Measurements from ENCODE around the gene HSD3B2. TPM values are rescaled to one million over a fixed set of nuclear protein-coding genes. Genes with fewer than 3 reads are reported as not detected.
A peak's percentile ranks its signal among the peaks of the same experiment; 100 is the strongest.

Gene HSD3B2
- not detected for total RNA-seq

DNA sequence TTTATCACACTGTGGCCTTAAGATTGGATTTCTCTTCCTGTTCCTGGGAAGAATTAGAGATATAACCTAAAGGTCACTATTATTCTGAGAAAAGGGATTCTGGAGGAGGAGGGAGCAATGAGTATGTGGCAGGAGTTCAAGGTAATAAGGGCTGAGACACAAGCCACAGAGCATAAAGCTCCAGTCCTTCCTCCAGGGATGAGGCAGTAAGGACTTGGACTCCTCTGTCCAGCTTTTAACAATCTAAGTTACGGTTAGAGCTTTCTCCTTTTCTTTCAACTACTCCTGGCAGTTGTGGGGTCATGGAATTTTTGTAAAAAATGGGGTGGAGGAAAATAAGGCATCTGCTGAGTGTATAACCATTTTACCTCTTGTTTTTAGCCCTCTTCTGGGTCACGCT is at the start of gene HSD3B2:
HSD3B2 (plus strand) TSS at position 201 of the 400 bp plus-strand sequence. CDS start 270 bp downstream, outside the sequence.
- Histone ChIP-seq H3K27me3 (no peaks in the 10 kb centered on the region), H3K27ac (no peak within 1 kb of the TSS), H3K36me3 (replicated peaks in 1 of 2; ENCODE audit: insufficient read depth in 1 of 2, low read depth in 2 of 2) (no peaks in the 10 kb centered on the region), H3K9me3 (no peaks in the 10 kb centered on the region), H3K4me3 (no peak within 1 kb of the TSS), H3K4me1 (no peaks in the 10 kb centered on the region)
- no peak for DNase-seq
- WGBS, 2 donors, result 81 to 89% methylated on average over 2 of the region's 2 CpGs
- ATAC-seq, result no peak
- no peak for TF ChIP-seq POLR2A (IDR thresholded peaks at IDR 0.05)
- TF ChIP-seq, protein P1, sequence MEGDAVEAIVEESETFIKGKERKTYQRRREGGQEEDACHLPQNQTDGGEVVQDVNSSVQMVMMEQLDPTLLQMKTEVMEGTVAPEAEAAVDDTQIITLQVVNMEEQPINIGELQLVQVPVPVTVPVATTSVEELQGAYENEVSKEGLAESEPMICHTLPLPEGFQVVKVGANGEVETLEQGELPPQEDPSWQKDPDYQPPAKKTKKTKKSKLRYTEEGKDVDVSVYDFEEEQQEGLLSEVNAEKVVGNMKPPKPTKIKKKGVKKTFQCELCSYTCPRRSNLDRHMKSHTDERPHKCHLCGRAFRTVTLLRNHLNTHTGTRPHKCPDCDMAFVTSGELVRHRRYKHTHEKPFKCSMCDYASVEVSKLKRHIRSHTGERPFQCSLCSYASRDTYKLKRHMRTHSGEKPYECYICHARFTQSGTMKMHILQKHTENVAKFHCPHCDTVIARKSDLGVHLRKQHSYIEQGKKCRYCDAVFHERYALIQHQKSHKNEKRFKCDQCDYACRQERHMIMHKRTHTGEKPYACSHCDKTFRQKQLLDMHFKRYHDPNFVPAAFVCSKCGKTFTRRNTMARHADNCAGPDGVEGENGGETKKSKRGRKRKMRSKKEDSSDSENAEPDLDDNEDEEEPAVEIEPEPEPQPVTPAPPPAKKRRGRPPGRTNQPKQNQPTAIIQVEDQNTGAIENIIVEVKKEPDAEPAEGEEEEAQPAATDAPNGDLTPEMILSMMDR (IDR thresholded peaks at IDR 0.05), result no peak
- intact Hi-C loops (cut with DNase I), result no loop called here

DNA sequence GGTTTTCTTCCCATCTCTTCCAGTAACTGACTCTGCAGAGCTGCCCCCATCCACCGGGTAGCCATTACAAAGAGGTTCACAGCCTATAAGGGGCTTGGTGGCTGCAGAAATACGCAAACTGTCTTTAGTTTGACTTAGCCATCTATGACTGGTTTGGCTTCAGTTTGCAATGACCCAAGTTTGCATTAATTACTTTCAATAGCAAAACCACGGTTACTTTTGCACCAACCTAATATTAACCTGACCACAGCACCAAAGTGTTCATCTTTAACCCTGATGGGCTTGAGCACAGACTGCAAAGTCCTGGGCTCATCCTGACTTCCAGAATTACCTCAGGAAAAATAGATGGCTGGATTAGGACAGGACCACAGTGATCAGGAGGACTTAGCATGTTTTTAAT is 48.5 kb upstream of the HSD3B2 start:
- Histone ChIP-seq H3K4me3 (no peak overlapping the region), H3K9me3 (no peaks in the 10 kb centered on the region), H3K27me3 (no peaks in the 10 kb centered on the region), H3K36me3 (replicated peaks in 1 of 2; ENCODE audit: insufficient read depth in 1 of 2, low read depth in 2 of 2) (no peaks in the 10 kb centered on the region), H3K27ac (no peak overlapping the region), H3K4me1 (no peaks in the 10 kb centered on the region)
- WGBS, 2 donors, result 83 to 88% methylated on average over 3 of the region's 3 CpGs
- DNase-seq, result no peak
- TF ChIP-seq, protein P1 (IDR thresholded peaks at IDR 0.05), result no peak
- TF ChIP-seq POLR2A (IDR thresholded peaks at IDR 0.05), result no peak
- intact Hi-C loops (cut with DNase I), result no loop called here
- no peak for ATAC-seq

DNA sequence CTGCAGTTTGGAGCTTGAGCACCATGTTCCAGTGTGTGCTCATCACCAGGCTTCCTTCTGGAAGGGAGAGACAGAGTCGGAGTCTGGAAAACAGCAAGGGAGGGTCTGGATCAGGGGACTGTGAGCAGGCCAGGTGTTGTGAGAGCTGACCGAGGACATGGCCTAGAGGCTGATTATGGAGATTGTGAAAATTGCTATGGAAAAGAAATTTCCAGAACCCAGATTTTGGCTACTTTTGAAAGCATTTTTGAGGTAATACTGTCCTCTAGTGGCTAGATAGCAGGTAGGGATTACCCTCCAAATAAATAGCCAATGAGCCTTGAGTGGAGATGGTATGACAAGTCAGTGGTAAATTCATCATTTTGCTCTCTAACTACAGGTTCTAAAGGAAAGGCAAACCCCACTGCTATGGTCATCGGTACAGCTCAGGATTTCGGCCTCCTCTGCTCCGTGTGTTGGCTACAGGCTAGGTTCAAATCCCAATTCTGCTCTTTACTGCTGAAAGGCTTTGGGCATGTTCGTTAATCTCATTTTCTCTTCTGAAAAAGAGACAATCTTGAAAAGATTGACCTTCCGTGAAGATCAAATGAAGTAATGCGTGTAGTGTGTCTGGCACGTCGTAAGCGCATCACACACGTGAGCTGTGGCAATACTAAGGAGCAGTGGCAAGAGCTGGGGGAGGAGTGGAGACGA is 47.4 kb upstream of the HSD3B2 start:
- no peaks in the 10 kb centered on the region for H3K9me3 ChIP-seq
- H3K36me3 ChIP-seq (replicated peaks in 1 of 2; ENCODE audit: insufficient read depth in 1 of 2, low read depth in 2 of 2), result no peaks in the 10 kb centered on the region
- no peak overlapping the region for H3K4me3 ChIP-seq
- no peaks in the 10 kb centered on the region for H3K27me3 ChIP-seq
- WGBS, 2 donors, result 61 to 67% methylated on average over 13 of the region's 13 CpGs
- no peak overlapping the region for H3K27ac ChIP-seq
- H3K4me1 ChIP-seq, result peaks cover 3% of the 10 kb centered on the region
- DNase-seq, result no peak
- TF ChIP-seq POLR2A (IDR thresholded peaks at IDR 0.05), result no peak
- TF ChIP-seq, protein P1 (IDR thresholded peaks at IDR 0.05), result peak; percentile 50 to 82 (median 70)
- no peak for ATAC-seq
- intact Hi-C loops (cut with DNase I), result no loop called here

DNA sequence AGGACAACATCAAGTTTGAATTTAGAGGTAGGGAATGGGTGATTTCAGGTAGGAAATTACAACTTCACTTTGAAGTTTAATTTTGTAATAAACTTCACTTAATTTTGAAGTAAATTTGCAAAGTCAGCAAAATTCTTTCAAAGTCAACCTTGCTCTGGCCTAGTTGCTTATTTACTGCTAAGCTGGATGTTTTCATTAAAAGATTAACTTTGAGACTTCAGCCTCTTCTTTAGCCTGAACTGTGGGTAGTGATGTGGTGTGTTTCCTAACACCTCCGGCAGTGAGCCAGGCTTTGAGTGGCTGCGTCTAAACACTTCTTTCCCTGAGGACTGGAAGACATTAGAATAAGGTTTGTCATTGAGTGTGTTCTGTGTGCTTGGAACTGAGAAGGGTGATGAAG is 46.4 kb upstream of the HSD3B2 start, which contains the start of gene HAO2:
HAO2 (plus strand) TSS at position 232 of the 400 bp plus-strand sequence. CDS start 12,301 bp downstream, outside the sequence.
- H3K9me3 ChIP-seq, result no peaks in the 10 kb centered on the region
- DNase-seq (no peak), ATAC-seq (no peak)
- WGBS, 2 donors, result 66 to 70% methylated on average over 2 of the region's 2 CpGs
- H3K36me3 ChIP-seq (replicated peaks in 1 of 2; ENCODE audit: insufficient read depth in 1 of 2, low read depth in 2 of 2), result no peaks in the 10 kb centered on the region
- peaks cover 3% of the 10 kb centered on the region for H3K4me1 ChIP-seq
- no peak within 1 kb of the TSS for H3K27ac ChIP-seq
- H3K27me3 ChIP-seq, result no peaks in the 10 kb centered on the region
- H3K4me3 ChIP-seq, result no peak within 1 kb of the TSS
- intact Hi-C loops (cut with DNase I), result no loop called here
- TF ChIP-seq POLR2A (IDR thresholded peaks at IDR 0.05), result no peak
- TF ChIP-seq, protein P1 (IDR thresholded peaks at IDR 0.05), result no peak

DNA sequence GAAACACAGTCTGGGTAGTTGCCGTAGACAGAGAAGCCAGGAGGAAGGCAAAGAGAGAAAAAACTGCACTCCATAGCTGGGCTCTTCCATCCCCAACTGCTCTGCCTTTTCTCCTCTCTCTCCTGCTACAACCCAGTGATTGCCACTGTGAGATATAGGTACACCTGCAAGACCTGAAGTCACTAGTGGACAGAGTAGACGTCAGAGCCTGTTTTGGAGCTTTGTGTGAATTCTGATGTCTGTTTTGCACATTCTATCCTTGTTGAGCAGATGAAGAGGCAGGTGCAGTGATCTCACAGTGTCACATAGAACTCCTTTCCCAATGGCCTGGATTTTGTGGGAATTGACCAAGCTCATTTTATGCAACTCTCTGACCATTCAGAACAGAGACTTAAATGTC is 44.2 kb upstream of the HSD3B2 start:
- Histone ChIP-seq H3K27ac (no peak overlapping the region), H3K9me3 (no peaks in the 10 kb centered on the region), H3K4me3 (no peak overlapping the region), H3K4me1 (peaks cover 12% of the 10 kb centered on the region), H3K27me3 (no peaks in the 10 kb centered on the region), H3K36me3 (replicated peaks in 1 of 2; ENCODE audit: insufficient read depth in 1 of 2, low read depth in 2 of 2) (no peaks in the 10 kb centered on the region)
- intact Hi-C loops (cut with DNase I), result no loop called here
- ATAC-seq, result no peak
- TF ChIP-seq, protein P1 (IDR thresholded peaks at IDR 0.05), result no peak
- TF ChIP-seq POLR2A (IDR thresholded peaks at IDR 0.05), result no peak
- DNase-seq, result no peak
- WGBS, 2 donors, result 78 to 81% methylated on average over 2 of the region's 2 CpGs
